ENCODE measurements around the gene RSAD1. TPM values are rescaled to one million over a fixed set of nuclear protein-coding genes. Genes with fewer than 3 reads are reported as not detected.

RSAD1 gene
- total and polyA plus RNA-seq, 4 donors, result 17.2 to 54.7 (median 34.5) TPM

GRCh38 chr17:50527155-50527762 is 48.6 kb downstream of the RSAD1 start:
- 34% methylated on average over 4 of the region's 5 CpGs for WGBS (ENCODE audit: insufficient coverage)
- Histone ChIP-seq H3K27ac (ENCODE audit: low read depth, low read length) (no peak overlapping the region), H3K27me3 (ENCODE audit: control insufficient read depth, insufficient read depth, low read length) (peaks cover 13% of the 10 kb centered on the region), H3K4me1 (ENCODE audit: control insufficient read depth, insufficient read depth, low read length) (peaks cover 7% of the 10 kb centered on the region), H3K36me3 (ENCODE audit: control insufficient read depth, insufficient read depth, low read length) (no peaks in the 10 kb centered on the region), H3K9me3 (ENCODE audit: control insufficient read depth, insufficient read depth, low read length) (no peaks in the 10 kb centered on the region), H3K4me3 (ENCODE audit: low read depth, low read length) (no peak overlapping the region)
- DNase-seq (ENCODE audit: low read depth in 4 of 6, low spot score in 6 of 6), result peak in 1 of 6 donors; percentile 29

DNA sequence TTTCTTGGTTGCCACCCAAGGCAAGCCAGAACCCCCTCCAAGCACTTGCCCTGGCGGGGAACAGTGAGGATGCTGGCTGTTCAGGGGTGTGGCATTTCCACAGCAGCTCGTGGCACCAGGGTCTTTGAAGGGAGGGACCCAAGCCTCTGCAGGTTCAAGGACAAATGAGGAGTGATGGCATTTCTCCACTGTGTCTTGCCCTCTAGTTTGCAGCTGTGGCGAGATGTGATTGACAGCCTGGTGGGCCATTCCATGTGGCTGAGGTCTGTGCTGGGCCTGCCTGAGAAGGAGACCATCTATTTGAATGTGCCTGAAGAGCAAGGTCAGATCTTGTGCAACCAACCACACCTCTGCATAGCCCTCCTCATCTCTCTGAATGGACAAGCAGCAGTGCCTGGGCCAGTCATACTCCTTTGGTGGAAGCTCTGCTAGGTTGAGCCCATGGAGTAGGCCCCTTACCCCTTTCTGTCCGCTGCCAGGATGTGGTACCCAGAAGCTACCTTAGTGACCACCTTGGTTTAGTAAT is 49.4 kb downstream of the RSAD1 start:
- H3K27ac ChIP-seq (ENCODE audit: low read depth, low read length), result no peak overlapping the region
- WGBS (ENCODE audit: insufficient coverage), result 61% methylated on average over 3 of the region's 4 CpGs
- peaks cover 21% of the 10 kb centered on the region for H3K27me3 ChIP-seq (ENCODE audit: control insufficient read depth, insufficient read depth, low read length)
- DNase-seq (ENCODE audit: low read depth in 4 of 6, low spot score in 6 of 6), result no peak
- H3K9me3 ChIP-seq (ENCODE audit: control insufficient read depth, insufficient read depth, low read length), result no peaks in the 10 kb centered on the region
- peaks cover 14% of the 10 kb centered on the region for H3K4me1 ChIP-seq (ENCODE audit: control insufficient read depth, insufficient read depth, low read length)
- no peaks in the 10 kb centered on the region for H3K36me3 ChIP-seq (ENCODE audit: control insufficient read depth, insufficient read depth, low read length)
- no peak overlapping the region for H3K4me3 ChIP-seq (ENCODE audit: low read depth, low read length)

DNA sequence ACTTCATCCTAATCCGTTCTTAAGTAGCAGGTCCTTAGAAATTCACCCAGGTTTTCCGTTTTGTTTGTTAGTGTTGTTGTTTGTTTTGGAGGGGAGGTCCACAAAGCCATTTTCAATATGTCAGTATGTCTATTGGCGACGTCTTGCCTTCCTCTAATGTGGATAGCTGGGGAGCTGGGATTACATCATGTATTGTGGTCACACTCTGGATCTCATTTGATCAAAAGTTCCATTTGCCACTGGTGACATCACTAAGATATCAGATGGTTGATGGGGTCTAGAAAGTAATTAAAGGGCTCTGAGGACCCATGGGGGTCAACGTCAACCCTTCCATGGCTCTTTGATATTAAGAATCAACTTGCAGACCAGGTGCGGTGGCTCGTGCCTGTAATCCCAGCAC is 51.2 kb downstream of the RSAD1 start:
- Histone ChIP-seq H3K9me3 (ENCODE audit: control insufficient read depth, insufficient read depth, low read length) (no peaks in the 10 kb centered on the region), H3K36me3 (ENCODE audit: control insufficient read depth, insufficient read depth, low read length) (no peaks in the 10 kb centered on the region), H3K4me1 (ENCODE audit: control insufficient read depth, insufficient read depth, low read length) (peaks cover 31% of the 10 kb centered on the region), H3K27me3 (ENCODE audit: control insufficient read depth, insufficient read depth, low read length) (peaks cover 28% of the 10 kb centered on the region), H3K4me3 (ENCODE audit: low read depth, low read length) (no peak overlapping the region), H3K27ac (ENCODE audit: low read depth, low read length) (no peak overlapping the region)
- no peak for DNase-seq (ENCODE audit: low read depth in 4 of 6, low spot score in 6 of 6)
- WGBS (ENCODE audit: insufficient coverage), result 91% methylated on average over 7 of the region's 7 CpGs

- peaks cover under 1% of the 10 kb centered on the region for H3K36me3 ChIP-seq (ENCODE audit: control insufficient read depth, insufficient read depth, low read length)
- DNase-seq (ENCODE audit: low read depth in 4 of 6, low spot score in 6 of 6), result no peak
- H3K9me3 ChIP-seq (ENCODE audit: control insufficient read depth, insufficient read depth, low read length), result no peaks in the 10 kb centered on the region
- peaks cover 31% of the 10 kb centered on the region for H3K4me1 ChIP-seq (ENCODE audit: control insufficient read depth, insufficient read depth, low read length)
- H3K4me3 ChIP-seq (ENCODE audit: low read depth, low read length), result no peak overlapping the region
- H3K27ac ChIP-seq (ENCODE audit: low read depth, low read length), result no peak overlapping the region
- 80% methylated on average over 5 of the region's 6 CpGs for WGBS (ENCODE audit: insufficient coverage)
- H3K27me3 ChIP-seq (ENCODE audit: control insufficient read depth, insufficient read depth, low read length), result peaks cover 28% of the 10 kb centered on the region
Measured at GRCh38 chr17:50531428-50532025, 52.9 kb downstream of the RSAD1 start.

DNA sequence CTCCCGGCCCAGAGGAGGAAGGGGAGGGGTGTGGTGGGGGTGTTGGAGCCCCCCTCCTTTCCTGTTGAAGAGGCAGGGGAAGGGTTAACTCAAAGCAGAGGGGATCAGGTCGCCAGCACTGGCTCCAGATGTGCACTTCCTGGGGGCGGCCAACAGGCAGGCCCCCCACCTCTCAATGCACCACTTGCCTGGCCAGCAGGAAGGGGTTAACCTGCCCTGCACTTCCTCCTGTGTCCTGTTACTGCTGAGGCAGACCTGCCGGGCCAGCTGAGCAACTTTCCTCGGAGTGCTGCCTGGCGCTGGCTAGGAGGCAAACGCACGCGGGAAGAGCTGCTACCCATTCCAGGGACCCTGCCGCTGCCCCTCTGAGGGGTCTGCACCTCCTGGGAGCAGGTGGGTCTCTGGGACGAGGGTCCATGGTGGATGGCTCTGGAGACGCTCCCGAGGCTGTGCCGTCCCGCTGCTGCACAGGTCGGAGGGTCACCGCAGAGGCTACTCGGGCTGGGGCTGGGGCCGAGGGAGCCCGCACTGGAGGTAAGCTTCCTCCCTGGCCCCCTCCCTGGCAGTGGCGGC is 53.9 kb downstream of the RSAD1 start, which contains the start of gene EPN3:
Gene EPN3, plus strand, starts transcription at position 284 of the 573 bp plus-strand sequence. CDS start 3,822 bp downstream, outside the sequence.
- DNase-seq (ENCODE audit: low read depth in 4 of 6, low spot score in 6 of 6), result peak in 1 of 6 donors; percentile 26
- no peaks in the 10 kb centered on the region for H3K9me3 ChIP-seq (ENCODE audit: control insufficient read depth, insufficient read depth, low read length)
- H3K27ac ChIP-seq (ENCODE audit: low read depth, low read length), result no peak within 1 kb of the TSS
- H3K27me3 ChIP-seq (ENCODE audit: control insufficient read depth, insufficient read depth, low read length), result peaks cover 28% of the 10 kb centered on the region
- H3K36me3 ChIP-seq (ENCODE audit: control insufficient read depth, insufficient read depth, low read length), result peaks cover 6% of the 10 kb centered on the region
- H3K4me3 ChIP-seq (ENCODE audit: low read depth, low read length), result no peak within 1 kb of the TSS
- H3K4me1 ChIP-seq (ENCODE audit: control insufficient read depth, insufficient read depth, low read length), result peaks cover 26% of the 10 kb centered on the region
- WGBS (ENCODE audit: insufficient coverage), result 2% methylated on average over 19 of the region's 21 CpGs

DNA sequence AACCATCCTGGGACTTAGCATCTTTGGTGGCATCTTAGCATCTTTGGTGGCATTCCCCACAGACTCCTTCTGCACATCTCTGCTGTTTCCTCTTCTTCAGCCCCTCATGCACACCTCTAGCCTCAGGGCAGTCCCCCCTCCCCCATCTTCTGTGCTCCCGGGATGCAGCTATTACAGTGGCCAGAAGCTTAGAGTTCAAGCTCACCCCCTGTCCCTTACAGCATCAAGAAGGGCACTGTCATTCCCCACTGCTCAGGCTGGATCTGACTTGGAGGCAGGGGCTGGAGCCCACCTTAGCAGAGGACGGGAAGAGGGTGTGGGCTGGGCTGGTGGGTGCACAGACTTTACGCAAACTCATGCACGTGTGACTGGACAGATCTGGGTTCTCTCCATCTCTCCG is 54.5 kb downstream of the RSAD1 start:
- Histone ChIP-seq H3K4me3 (ENCODE audit: low read depth, low read length) (no peak overlapping the region), H3K36me3 (ENCODE audit: control insufficient read depth, insufficient read depth, low read length) (peaks cover 11% of the 10 kb centered on the region), H3K27ac (ENCODE audit: low read depth, low read length) (no peak overlapping the region), H3K27me3 (ENCODE audit: control insufficient read depth, insufficient read depth, low read length) (peaks cover 28% of the 10 kb centered on the region), H3K9me3 (ENCODE audit: control insufficient read depth, insufficient read depth, low read length) (no peaks in the 10 kb centered on the region), H3K4me1 (ENCODE audit: control insufficient read depth, insufficient read depth, low read length) (peaks cover 26% of the 10 kb centered on the region)
- DNase-seq (ENCODE audit: low read depth in 4 of 6, low spot score in 6 of 6), result no peak
- WGBS (ENCODE audit: insufficient coverage), result 27% methylated on average over 5 of the region's 5 CpGs

DNA sequence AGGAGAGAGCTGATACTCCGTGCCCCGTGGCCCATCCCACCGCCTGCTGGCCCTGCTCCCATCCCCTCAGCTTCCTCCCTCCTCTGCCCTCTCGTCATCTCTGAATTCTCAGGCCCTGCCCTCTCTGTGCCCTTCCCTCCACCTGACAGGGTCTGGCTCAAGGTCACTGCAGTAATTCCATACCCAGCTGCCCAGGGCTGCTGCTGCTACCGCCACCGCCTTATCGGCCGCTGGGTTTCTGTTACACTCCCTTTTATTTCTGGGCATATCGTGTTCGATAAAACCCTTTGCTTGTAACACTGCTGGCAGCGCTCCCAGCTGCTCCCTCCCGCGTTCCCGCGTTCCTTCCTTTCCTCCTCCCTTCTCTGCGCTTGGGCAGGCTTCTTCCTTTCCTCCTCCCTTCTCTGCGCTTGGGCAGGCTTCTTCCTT is 55.1 kb downstream of the RSAD1 start:
- Histone ChIP-seq H3K36me3 (ENCODE audit: control insufficient read depth, insufficient read depth, low read length) (peaks cover 13% of the 10 kb centered on the region), H3K4me3 (ENCODE audit: low read depth, low read length) (no peak overlapping the region), H3K9me3 (ENCODE audit: control insufficient read depth, insufficient read depth, low read length) (no peaks in the 10 kb centered on the region), H3K27me3 (ENCODE audit: control insufficient read depth, insufficient read depth, low read length) (peaks cover 28% of the 10 kb centered on the region), H3K4me1 (ENCODE audit: control insufficient read depth, insufficient read depth, low read length) (peaks cover 30% of the 10 kb centered on the region), H3K27ac (ENCODE audit: low read depth, low read length) (no peak overlapping the region)
- peak in 2 of 6 donors; percentile 74 to 76 for DNase-seq (ENCODE audit: low read depth in 4 of 6, low spot score in 6 of 6)
- WGBS (ENCODE audit: insufficient coverage), result 2% methylated on average over 17 of the region's 17 CpGs

GRCh38 chr17:50534222-50534978 is 55.7 kb downstream of the RSAD1 start:
- Histone ChIP-seq H3K4me3 (ENCODE audit: low read depth, low read length) (no peak overlapping the region), H3K27me3 (ENCODE audit: control insufficient read depth, insufficient read depth, low read length) (peaks cover 28% of the 10 kb centered on the region), H3K27ac (ENCODE audit: low read depth, low read length) (no peak overlapping the region), H3K9me3 (ENCODE audit: control insufficient read depth, insufficient read depth, low read length) (no peaks in the 10 kb centered on the region), H3K4me1 (ENCODE audit: control insufficient read depth, insufficient read depth, low read length) (peaks cover 32% of the 10 kb centered on the region), H3K36me3 (ENCODE audit: control insufficient read depth, insufficient read depth, low read length) (peaks cover 16% of the 10 kb centered on the region)
- 47% methylated on average over 18 of the region's 24 CpGs for WGBS (ENCODE audit: insufficient coverage)
- peak in 1 of 6 donors; percentile 18 for DNase-seq (ENCODE audit: low read depth in 4 of 6, low spot score in 6 of 6)

- Histone ChIP-seq H3K9me3 (ENCODE audit: control insufficient read depth, insufficient read depth, low read length) (no peaks in the 10 kb centered on the region), H3K4me1 (ENCODE audit: control insufficient read depth, insufficient read depth, low read length) (peaks cover 32% of the 10 kb centered on the region), H3K36me3 (ENCODE audit: control insufficient read depth, insufficient read depth, low read length) (peaks cover 16% of the 10 kb centered on the region), H3K27me3 (ENCODE audit: control insufficient read depth, insufficient read depth, low read length) (peaks cover 28% of the 10 kb centered on the region), H3K27ac (ENCODE audit: low read depth, low read length) (no peak overlapping the region), H3K4me3 (ENCODE audit: low read depth, low read length) (no peak overlapping the region)
- WGBS (ENCODE audit: insufficient coverage), result 88% methylated on average over 2 of the region's 2 CpGs
- no peak for DNase-seq (ENCODE audit: low read depth in 4 of 6, low spot score in 6 of 6)
Measured at GRCh38 chr17:50534979-50535326, 56.3 kb downstream of the RSAD1 start.
